GM18951 (cell line): Measurements from ENCODE around the gene KASH5.

Source experiments
- POLR2A ChIP-seq: IDR thresholded peaks from 4 replicates; pipeline ENCODE4 v1.6.1; 2011; ENCODE audit warnings: mild to moderate bottlenecking; ENCODE audit not compliant: insufficient read length, insufficient read depth; ENCODE audit errors: extremely low read depth
- in situ Hi-C: fragments of 300-500 bp; cut with MboI; formaldehyde crosslinking; loops from one replicate; pipeline ENCODE4 v1.12.0; 2022; ENCODE audit warnings: low sequenced_read_pairs, mixed read lengths, inconsistent platforms; ENCODE audit not compliant: unreplicated experiment

KASH5 gene

GRCh38 chr19:49387936-49388372 lies at the start of gene KASH5:
Gene KASH5 (plus strand): TSS chr19:49388249. CDS start chr19:49390884, 2,635 bp downstream.
- TF ChIP-seq POLR2A: no peak
- in situ Hi-C loops: no loop called here

- no peak for TF ChIP-seq POLR2A
- in situ Hi-C loops: no loop called here
These were observed 49.3 kb upstream of the KASH5 start for GRCh38 chr19:49338691-49339300.

GRCh38 chr19:49339301-49340068 lies 48.6 kb upstream of the KASH5 start:
- TF ChIP-seq POLR2A: no peak
- in situ Hi-C loops: no loop called here

- in situ Hi-C loops: no loop called here
- TF ChIP-seq POLR2A: peak; percentile 25
These were observed 47.8 kb upstream of the KASH5 start for GRCh38 chr19:49340069-49340864.

GRCh38 chr19:49340865-49341718 lies 47.0 kb upstream of the KASH5 start:
- TF ChIP-seq POLR2A: peak; percentile 31

GRCh38 chr19:49342291-49342721 lies 45.7 kb upstream of the KASH5 start:
- in situ Hi-C loops: no loop called here
- TF ChIP-seq POLR2A: no peak

More at GRCh38 chr19:49340865-49341718, 47.0 kb upstream of the KASH5 start:
- in situ Hi-C loops: no loop called here

GRCh38 chr19:49343123-49343522 lies 44.9 kb upstream of the KASH5 start:
- TF ChIP-seq POLR2A: no peak
- in situ Hi-C loops: no loop called here

- no peak for TF ChIP-seq POLR2A
- in situ Hi-C loops: no loop called here
These were observed 43.3 kb upstream of the KASH5 start for GRCh38 chr19:49344505-49345423.

GRCh38 chr19:49347191-49347590 lies 40.9 kb upstream of the KASH5 start:
- in situ Hi-C loops: no loop called here

GRCh38 chr19:49347835-49348234 lies 40.2 kb upstream of the KASH5 start:
- in situ Hi-C loops: no loop called here
- TF ChIP-seq POLR2A: no peak

More at GRCh38 chr19:49347191-49347590, 40.9 kb upstream of the KASH5 start:
- TF ChIP-seq POLR2A: no peak

- in situ Hi-C loops: no loop called here
- no peak for TF ChIP-seq POLR2A
These were observed 39.5 kb upstream of the KASH5 start for GRCh38 chr19:49348305-49349189.
